ENCODE data around the gene PKP2. TPM values are rescaled to one million over a fixed set of nuclear protein-coding genes. Genes with fewer than 3 reads are reported as not detected.

PKP2 gene
- total and polyA plus RNA-seq, 4 donors, result 8.6 to 35.7 (median 12.8) TPM

- TF ChIP-seq ATF3 (IDR thresholded peaks at IDR 0.05) (no peak), JUND (IDR thresholded peaks at IDR 0.05) (no peak), MAX (IDR thresholded peaks at IDR 0.05) (no peak), FOXA1 (IDR thresholded peaks at IDR 0.05) (no peak)
These were observed 50.5 kb downstream of the PKP2 start (continued) for GRCh38 chr12:32846053-32846452.

- DNase-seq (ENCODE audit: low spot score), result no peak
- no peaks in the 10 kb centered on the region for H3K9me3 ChIP-seq (ENCODE audit: control insufficient read depth in 4 of 4, low read length in 3 of 4)
- no peak overlapping the region for H3K27ac ChIP-seq (ENCODE audit: low read depth in 1 of 2, low read length in 2 of 2)
- H3K4me3 ChIP-seq (ENCODE audit: low read depth in 1 of 3, low read length in 3 of 3), result no peak overlapping the region
- no peaks in the 10 kb centered on the region for H3K27me3 ChIP-seq (ENCODE audit: control insufficient read depth in 4 of 4, insufficient read depth in 4 of 4, low read length in 3 of 4)
- H3K9ac ChIP-seq (ENCODE audit: low read depth in 1 of 2, low read length in 2 of 2), result no peak overlapping the region
- H3K4me1 ChIP-seq (ENCODE audit: control insufficient read depth in 4 of 4, insufficient read depth in 4 of 4, low read length in 3 of 4), result no peaks in the 10 kb centered on the region
- TF ChIP-seq REST (IDR thresholded peaks at IDR 0.05), result no peak
- TF ChIP-seq YY1 (IDR thresholded peaks at IDR 0.05), result no peak
- TF ChIP-seq RXRA (IDR thresholded peaks at IDR 0.05), result no peak
- no peak for TF ChIP-seq FOXA2 (IDR thresholded peaks at IDR 0.05)
- no peak for TF ChIP-seq TAF1 (conservative IDR thresholded peaks at IDR 0.05)
- TF ChIP-seq SP1 (IDR thresholded peaks at IDR 0.05), result no peak
- no peak for TF ChIP-seq RAD21 (IDR thresholded peaks at IDR 0.05)
- TF ChIP-seq MAX (IDR thresholded peaks at IDR 0.05), result no peak
- no peak for TF ChIP-seq CTCF (IDR thresholded peaks at IDR 0.05; ENCODE audit: low read depth, low read length, missing input control)
- no peak for TF ChIP-seq ZBTB33 (IDR thresholded peaks at IDR 0.05)
- TF ChIP-seq HNF4A (conservative IDR thresholded peaks at IDR 0.05), result no peak
- TF ChIP-seq HNF4G (IDR thresholded peaks at IDR 0.05), result no peak
- no peak for TF ChIP-seq NR2F2 (IDR thresholded peaks at IDR 0.05)
- H3K36me3 ChIP-seq (ENCODE audit: control insufficient read depth in 4 of 4, insufficient read depth in 3 of 4, low read depth in 1 of 4, low read length in 3 of 4), result peaks cover 2 to 23% (median 15%) of the 10 kb centered on the region in 4 donors
These were observed 53.0 kb downstream of the PKP2 start for GRCh38 chr12:32843528-32844095.

All from liver (tissue), 9 donors.